Stimulated activated CD4-positive, alpha-beta T cell treated with anti-CD3 and anti-CD28 coated beads, Interleukin-15, amount 100 ng/mL, for 24 hours (primary cell): ENCODE data around the gene C10orf90.
"Not testable (repeated sequence)": the region's sequence is repeated elsewhere in the genome, so short reads cannot be mapped to it uniquely, and the experiment has no call there.

Experiments used
- DNase-seq: peaks from one replicate; pipeline ENCODE4 v3.0.0-alpha.2; 2020

C10orf90 gene

DNA sequence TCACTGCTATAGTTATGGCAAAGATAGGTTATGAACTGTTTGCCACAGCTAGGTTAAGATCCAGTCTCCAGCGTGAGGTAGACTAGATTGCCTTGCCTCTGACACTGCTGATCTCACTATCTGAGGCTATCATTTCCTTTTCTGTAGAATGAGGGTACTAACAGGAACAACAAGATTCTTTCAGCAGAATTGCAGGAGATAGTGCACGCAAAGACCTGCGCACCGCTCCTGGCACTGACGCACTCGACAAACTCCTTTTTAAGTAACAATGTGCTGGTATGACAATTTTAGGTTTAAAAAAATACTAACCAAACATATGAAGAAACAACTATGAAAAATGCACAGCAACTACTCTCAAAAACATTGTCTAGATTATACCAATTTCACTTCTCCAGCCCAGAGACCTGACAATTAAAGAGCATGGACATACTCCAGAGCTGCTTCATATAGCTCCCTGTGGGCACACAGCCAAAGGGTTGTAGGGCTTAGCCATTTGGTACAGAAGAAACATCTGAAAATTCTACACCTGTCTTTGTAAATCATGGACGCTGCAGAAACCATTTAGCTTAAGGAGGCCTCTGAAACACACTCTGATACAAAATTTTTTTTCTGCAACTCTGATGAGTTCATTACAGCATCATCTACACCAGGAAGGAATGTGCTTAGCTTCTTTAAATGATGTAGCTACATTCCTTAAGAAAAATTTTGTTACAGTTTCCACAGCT, 290.0 kb downstream of the C10orf90 start:
- DNase-seq, result no peak

- DNase-seq, result not testable (repeated sequence)
Measured at GRCh38 chr10:126379166-126379565, 291.3 kb downstream of the C10orf90 start.

DNA sequence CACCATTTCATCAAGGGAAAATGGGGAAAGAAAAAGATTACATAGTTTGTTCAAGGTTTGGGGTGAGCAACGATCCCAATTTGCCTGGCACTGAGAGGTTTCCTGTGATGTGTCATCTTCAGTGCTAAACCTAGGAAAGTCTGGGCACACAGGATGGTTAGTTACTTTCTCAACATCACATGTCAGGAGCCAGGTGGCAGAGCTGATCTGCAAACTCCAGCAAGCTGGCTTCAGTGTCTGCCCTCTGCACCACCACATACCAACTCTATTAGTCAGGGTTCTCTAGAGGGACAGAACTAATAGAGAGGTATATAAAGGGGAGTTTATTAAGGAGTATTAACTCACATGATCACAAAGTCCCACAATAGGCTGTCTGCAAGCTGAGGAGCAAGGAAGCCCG, 293.5 kb downstream of the C10orf90 start:
- DNase-seq, result no peak

GRCh38 chr10:126375926-126376554, 294.5 kb downstream of the C10orf90 start:
- no peak for DNase-seq

GRCh38 chr10:126375299-126375698, 295.2 kb downstream of the C10orf90 start:
- no peak for DNase-seq
